ENCODE measurements around the gene ZC3H14.

Gene ZC3H14

DNA sequence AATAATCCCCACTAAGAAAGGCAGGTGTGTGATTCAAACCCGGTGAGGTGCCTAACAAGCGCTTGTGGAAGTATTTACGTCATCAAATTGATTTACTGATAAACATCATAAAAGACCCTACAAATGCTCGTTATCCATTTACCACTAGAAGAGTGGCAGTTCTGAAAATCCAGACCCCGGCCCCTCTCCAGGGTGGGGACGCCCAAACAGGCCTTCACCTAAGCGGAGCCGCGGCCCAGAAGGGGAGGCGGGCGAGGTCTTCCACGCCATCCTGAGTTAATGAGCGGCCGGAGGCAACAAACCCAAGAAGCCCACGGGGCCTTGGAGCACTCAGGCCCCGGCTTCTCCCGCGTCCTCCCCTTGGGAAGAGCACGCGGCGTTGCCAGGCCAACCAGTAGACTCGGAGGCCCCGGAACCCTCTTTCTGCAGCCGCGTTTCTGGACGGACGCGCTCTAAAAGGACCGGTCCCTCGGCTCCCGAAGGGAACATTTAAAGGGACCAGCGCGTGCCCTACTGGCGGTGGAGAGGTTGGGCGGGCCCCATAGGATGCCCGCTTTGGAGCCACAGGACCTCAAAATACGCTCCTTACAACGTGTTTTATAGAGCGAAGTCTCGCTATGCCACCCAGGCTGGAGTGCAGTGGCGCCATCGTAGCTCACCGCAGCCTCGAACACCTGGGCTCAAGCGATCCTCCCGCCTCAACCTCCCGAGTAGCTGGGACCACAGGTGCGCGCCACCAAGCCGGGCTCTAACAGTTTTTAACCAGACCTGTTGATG is 11.6 kb upstream of the ZC3H14 start:
- POLR2A ChIA-PET (ENCODE audit: low non-redundant PET): interaction anchor here (0.6 kb wide), 1 partner anchor 13 kb away, joined by 3 read pairs; no protein-coding TSS in a partner anchor
- peak overlapping the region; percentile 62 for H3K27ac ChIP-seq
- CTCF ChIA-PET: interaction anchor here (1.0 kb wide), 1 partner anchor 9 kb away, joined by 8 read pairs; no protein-coding TSS in a partner anchor
- TF ChIP-seq, protein P1, sequence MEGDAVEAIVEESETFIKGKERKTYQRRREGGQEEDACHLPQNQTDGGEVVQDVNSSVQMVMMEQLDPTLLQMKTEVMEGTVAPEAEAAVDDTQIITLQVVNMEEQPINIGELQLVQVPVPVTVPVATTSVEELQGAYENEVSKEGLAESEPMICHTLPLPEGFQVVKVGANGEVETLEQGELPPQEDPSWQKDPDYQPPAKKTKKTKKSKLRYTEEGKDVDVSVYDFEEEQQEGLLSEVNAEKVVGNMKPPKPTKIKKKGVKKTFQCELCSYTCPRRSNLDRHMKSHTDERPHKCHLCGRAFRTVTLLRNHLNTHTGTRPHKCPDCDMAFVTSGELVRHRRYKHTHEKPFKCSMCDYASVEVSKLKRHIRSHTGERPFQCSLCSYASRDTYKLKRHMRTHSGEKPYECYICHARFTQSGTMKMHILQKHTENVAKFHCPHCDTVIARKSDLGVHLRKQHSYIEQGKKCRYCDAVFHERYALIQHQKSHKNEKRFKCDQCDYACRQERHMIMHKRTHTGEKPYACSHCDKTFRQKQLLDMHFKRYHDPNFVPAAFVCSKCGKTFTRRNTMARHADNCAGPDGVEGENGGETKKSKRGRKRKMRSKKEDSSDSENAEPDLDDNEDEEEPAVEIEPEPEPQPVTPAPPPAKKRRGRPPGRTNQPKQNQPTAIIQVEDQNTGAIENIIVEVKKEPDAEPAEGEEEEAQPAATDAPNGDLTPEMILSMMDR (conservative IDR thresholded peaks at IDR 0.05; ENCODE audit: low read depth): no peak
- peak; percentile 80 for DNase-seq (ENCODE audit: low spot score)

DNA sequence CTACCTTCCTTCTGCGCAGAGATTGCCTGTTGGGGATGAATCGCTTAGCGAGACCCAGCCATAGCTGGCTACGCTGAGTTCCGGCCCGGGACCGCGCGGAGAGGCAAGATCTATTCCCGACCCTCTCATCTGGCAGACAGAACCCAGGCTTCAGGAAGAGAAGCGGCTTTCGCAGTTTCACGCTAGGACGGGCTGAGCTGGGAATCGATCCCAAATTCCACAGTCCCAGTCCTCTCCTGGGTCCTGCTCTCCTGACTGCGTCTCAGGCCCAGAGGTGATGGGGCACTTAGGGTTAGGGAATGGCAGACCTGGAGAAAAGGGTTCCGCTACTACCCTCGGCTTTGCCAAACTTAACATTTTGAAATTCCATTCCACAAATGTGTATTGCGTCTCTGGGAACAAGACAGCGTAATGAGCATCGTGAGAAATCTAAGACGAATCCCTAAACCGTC is 10.8 kb upstream of the ZC3H14 start:
- peak overlapping the region; percentile 62 for H3K27ac ChIP-seq
- TF ChIP-seq, protein P1 (conservative IDR thresholded peaks at IDR 0.05; ENCODE audit: low read depth): no peak
- ChIA-PET CTCF (interaction anchor here (1.0 kb wide), 1 partner anchor 8 kb away, joined by 8 read pairs; no protein-coding TSS in a partner anchor), POLR2A (ENCODE audit: low non-redundant PET) (interaction anchor here (0.6 kb wide), 1 partner anchor 14 kb away, joined by 3 read pairs; no protein-coding TSS in a partner anchor)
- peak; percentile 12 for DNase-seq (ENCODE audit: low spot score)

DNA sequence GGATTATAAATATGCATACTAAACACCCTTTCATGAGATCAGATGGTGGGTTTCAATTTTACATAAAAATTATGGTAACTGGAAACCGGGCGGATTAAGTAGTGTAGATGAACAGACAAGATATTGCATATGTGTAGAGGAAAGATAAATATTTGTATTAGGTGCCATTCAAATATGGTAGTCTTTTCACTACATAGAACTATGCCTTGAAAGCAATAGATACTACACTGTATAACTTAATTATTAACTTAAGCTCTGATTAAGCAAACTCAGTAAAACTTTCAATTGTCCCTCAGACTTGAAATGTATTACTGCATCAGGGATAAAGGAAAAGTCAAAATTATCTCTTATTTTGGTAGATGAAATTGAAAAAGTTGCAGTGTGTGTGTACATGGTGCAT is 10.0 kb upstream of the ZC3H14 start:
- no peak overlapping the region for H3K27ac ChIP-seq
- TF ChIP-seq, protein P1 (conservative IDR thresholded peaks at IDR 0.05; ENCODE audit: low read depth): no peak
- ChIA-PET POLR2A (ENCODE audit: low non-redundant PET) (no interaction called here), CTCF (no interaction called here)
- no peak for DNase-seq (ENCODE audit: low spot score)

DNA sequence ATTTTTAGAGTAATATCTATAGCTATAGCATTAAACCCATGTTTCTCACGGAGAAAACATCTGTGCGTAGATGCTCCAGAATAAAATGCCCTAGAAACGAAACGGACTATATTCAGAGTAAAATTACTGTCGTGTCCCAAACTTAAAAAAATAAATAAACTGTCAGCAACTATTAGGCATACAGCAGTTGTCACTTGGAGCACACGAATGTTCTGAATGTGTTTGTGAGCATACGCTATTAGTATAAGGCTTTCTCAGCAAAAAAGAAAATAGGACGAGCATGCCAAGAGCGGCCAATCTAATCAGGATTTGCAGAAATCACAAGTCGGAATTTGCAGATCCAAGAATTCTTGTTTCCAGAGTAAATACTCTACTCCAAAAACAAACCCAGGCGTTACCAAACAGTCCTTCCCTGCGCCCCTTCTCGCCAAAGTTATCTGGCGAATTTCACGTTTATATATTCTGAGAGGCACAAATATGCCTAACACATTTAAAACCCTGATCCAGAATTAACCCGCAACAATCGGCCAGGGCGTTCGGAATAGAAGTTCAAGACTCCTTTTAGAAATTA is 8.9 kb upstream of the ZC3H14 start:
- CTCF ChIA-PET: interaction anchor here (0.7 kb wide), 1 partner anchor 244 kb away, joined by 3 read pairs; no protein-coding TSS in a partner anchor
- DNase-seq (ENCODE audit: low spot score): no peak

DNA sequence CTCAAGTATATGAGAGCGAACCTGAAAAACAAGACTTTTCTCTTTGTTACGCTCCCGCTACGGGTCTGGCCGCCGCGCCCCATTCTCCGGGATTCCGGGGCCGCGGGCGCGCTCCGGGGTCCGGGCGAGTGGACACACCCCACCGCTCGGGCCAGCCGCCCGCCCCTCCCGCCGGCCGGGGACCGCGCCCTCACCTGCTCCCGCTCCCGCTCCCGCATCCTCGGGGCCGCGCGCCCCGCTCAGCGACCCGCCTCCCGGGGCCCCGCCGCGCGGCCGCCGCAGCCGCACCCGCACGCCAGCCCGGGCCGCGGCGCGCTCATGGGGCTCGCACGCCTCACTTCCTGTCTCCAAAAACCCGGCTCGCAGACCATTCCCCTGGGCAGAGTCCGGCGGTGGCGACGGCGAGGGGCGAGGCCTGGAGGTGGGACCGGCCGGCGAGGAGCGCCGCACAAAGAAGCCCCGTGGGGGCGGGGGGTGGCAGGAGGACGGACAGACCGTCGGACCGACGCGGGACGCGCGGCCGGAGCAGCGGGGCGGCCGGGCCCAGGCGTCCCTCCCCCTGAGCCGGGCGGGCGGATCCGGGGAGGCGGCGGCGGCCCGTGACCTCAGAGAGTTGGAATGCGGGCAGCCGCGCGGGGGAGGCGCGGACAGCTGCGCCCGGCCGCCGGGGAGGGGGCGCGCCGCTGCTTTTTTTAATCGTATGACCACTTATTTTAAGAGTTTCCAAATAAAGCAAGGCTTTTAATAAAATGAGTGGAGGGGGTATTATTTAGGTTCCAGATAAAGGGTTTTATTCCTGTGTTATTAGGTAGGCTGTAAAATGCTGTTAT is 8.2 kb upstream of the ZC3H14 start, which contains the start of gene PTPN21:
Gene PTPN21, minus strand, starts transcription at position 551 of the 830 bp plus-strand sequence. CDS start 4,590 bp downstream, outside the sequence.
- peak; percentile 81 for DNase-seq (ENCODE audit: low spot score)
- peak within 1 kb of the TSS; percentile 91 for H3K27ac ChIP-seq
- CTCF ChIA-PET: no interaction called here
- TF ChIP-seq, protein P1 (conservative IDR thresholded peaks at IDR 0.05; ENCODE audit: low read depth): no peak
- POLR2A ChIA-PET (ENCODE audit: low non-redundant PET): no interaction called here

More for the DNA sequence above, 8.9 kb upstream of the ZC3H14 start:
- H3K27ac ChIP-seq: peak overlapping the region; percentile 91
- TF ChIP-seq, protein P1 (conservative IDR thresholded peaks at IDR 0.05; ENCODE audit: low read depth): no peak
- POLR2A ChIA-PET (ENCODE audit: low non-redundant PET): no interaction called here

DNA sequence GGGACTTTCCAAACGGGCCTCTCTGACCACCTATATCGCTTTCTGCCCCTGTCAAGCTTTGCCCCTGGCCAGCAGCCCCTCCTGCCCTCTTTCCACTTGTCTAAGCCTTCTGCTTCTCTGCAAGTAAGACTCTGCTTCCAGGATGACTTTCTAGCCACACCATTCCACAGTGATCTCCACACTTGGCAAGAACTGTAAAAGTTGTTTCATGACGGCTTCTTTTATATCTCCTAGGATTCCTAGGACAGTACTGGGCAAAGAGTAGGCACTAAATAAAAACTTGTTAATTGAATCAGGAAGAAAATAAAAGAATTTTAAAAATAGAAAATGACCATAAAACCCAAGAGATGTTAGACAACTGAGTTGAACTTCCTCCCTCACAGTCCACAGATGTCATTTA is 6.3 kb upstream of the ZC3H14 start:
- no peak for DNase-seq (ENCODE audit: low spot score)
- TF ChIP-seq, protein P1 (conservative IDR thresholded peaks at IDR 0.05; ENCODE audit: low read depth): no peak
- ChIA-PET CTCF (interaction anchor here (0.6 to 0.8 kb wide), 3 partner anchors 34 to 837 kb away, joined by 3 to 4 read pairs (median 3); no protein-coding TSS in a partner anchor), POLR2A (ENCODE audit: low non-redundant PET) (no interaction called here)
- no peak overlapping the region for H3K27ac ChIP-seq
